HFFc6 (cell line): Measurements from ENCODE around the gene SLCO4A1. TPM values are rescaled to one million over a fixed set of nuclear protein-coding genes. Genes with fewer than 3 reads are reported as not detected.

Source experiments
- DNase-seq: peaks from one replicate; pipeline ENCODE4 v3.0.0-alpha.2; 2018
- H3K27ac Mint-ChIP-seq: 2 replicates; pipeline ENCODE4 v1.8.0; 2020; ENCODE audit warnings: mild to moderate bottlenecking, mixed read lengths
- H3K27me3 Mint-ChIP-seq: 2 replicates; pipeline ENCODE4 v1.8.0; 2021; ENCODE audit warnings: mild to moderate bottlenecking, moderate library complexity, mixed read lengths; ENCODE audit not compliant: insufficient read depth
- H3K36me3 Mint-ChIP-seq: 2 replicates; pipeline ENCODE4 v1.8.0; 2021; ENCODE audit warnings: low read depth, mixed read lengths
- H3K4me1 Mint-ChIP-seq: 2 replicates; pipeline ENCODE4 v1.8.0; 2020; ENCODE audit warnings: low read depth, mixed read lengths
- H3K4me3 Mint-ChIP-seq: 2 replicates; pipeline ENCODE4 v1.8.0; 2020; ENCODE audit warnings: mild to moderate bottlenecking, moderate library complexity, mixed read lengths
- H3K9me3 Mint-ChIP-seq: 2 replicates; pipeline ENCODE4 v1.8.0; 2020; ENCODE audit warnings: mild to moderate bottlenecking, mixed read lengths
- CTCF ChIP-seq: fragments of 200-600 bp; sonication (generic); IDR thresholded peaks from 2 replicates; pipeline ENCODE4 v1.5.0; 2021; ENCODE audit warnings: antibody characterized with exemption, mild to moderate bottlenecking
- total RNA-seq, 6 experiments: library from RNA; stranded (reverse); fragmentation: NEBNext Ultra II Directional; extraction: Animal tissue kit (Norgen Biotek cat#: 25700); gene quantifications; 2 replicates in 1 of 6; 3 replicates in 5 of 6; pipeline ENCODE4 v1.2.3, GENCODE V29; 2021

Gene SLCO4A1
- total RNA-seq, 6 experiments from 2014 or later: 2.7 to 6.5 (median 3.4) TPM

GRCh38 chr20:62635852-62636251 lies 6.5 kb upstream of the SLCO4A1 start:
- Mint-ChIP-seq H3K4me3 (no peak overlapping the region), H3K27me3 (peaks cover 19% of the 10 kb centered on the region), H3K36me3 (no peaks in the 10 kb centered on the region), H3K27ac (no peak overlapping the region), H3K9me3 (no peaks in the 10 kb centered on the region), H3K4me1 (no peaks in the 10 kb centered on the region; the same call in 1 of the 2 replicates)
- TF ChIP-seq CTCF: no peak
- no peak for DNase-seq

GRCh38 chr20:62636446-62636845 lies 5.9 kb upstream of the SLCO4A1 start:
- H3K4me3 Mint-ChIP-seq: no peak overlapping the region
- H3K9me3 Mint-ChIP-seq: no peaks in the 10 kb centered on the region
- no peaks in the 10 kb centered on the region; the same call in 1 of the 2 replicates for H3K4me1 Mint-ChIP-seq
- no peak for TF ChIP-seq CTCF
- H3K27me3 Mint-ChIP-seq: peaks cover 19% of the 10 kb centered on the region
- H3K27ac Mint-ChIP-seq: no peak overlapping the region
- no peaks in the 10 kb centered on the region for H3K36me3 Mint-ChIP-seq
- DNase-seq: no peak

- Mint-ChIP-seq H3K9me3 (no peaks in the 10 kb centered on the region), H3K4me1 (no peaks in the 10 kb centered on the region; the same call in 1 of the 2 replicates), H3K36me3 (no peaks in the 10 kb centered on the region), H3K27me3 (peaks cover 19% of the 10 kb centered on the region), H3K27ac (no peak overlapping the region), H3K4me3 (no peak overlapping the region)
- TF ChIP-seq CTCF: no peak
- no peak for DNase-seq
These were observed 5.2 kb upstream of the SLCO4A1 start for GRCh38 chr20:62637110-62637509.

- H3K4me1 Mint-ChIP-seq: no peaks in the 10 kb centered on the region; the same call in 1 of the 2 replicates
- TF ChIP-seq CTCF: no peak
- H3K9me3 Mint-ChIP-seq: no peaks in the 10 kb centered on the region
- no peak for DNase-seq
- H3K36me3 Mint-ChIP-seq: no peaks in the 10 kb centered on the region
- no peak overlapping the region for H3K27ac Mint-ChIP-seq
- H3K27me3 Mint-ChIP-seq: peaks cover 19% of the 10 kb centered on the region
- no peak overlapping the region for H3K4me3 Mint-ChIP-seq
These were observed 4.7 kb upstream of the SLCO4A1 start for GRCh38 chr20:62637521-62638054.

- Mint-ChIP-seq H3K27ac (no peak overlapping the region), H3K27me3 (peaks cover 19% of the 10 kb centered on the region), H3K4me1 (no peaks in the 10 kb centered on the region; the same call in 1 of the 2 replicates), H3K4me3 (no peak overlapping the region), H3K9me3 (no peaks in the 10 kb centered on the region), H3K36me3 (no peaks in the 10 kb centered on the region)
- TF ChIP-seq CTCF: no peak
- no peak for DNase-seq
These were observed 4.2 kb upstream of the SLCO4A1 start for GRCh38 chr20:62638055-62638570.
